Kidney capillary endothelial cell (primary cell): ENCODE results near the gene CLTB.

Source experiments
- DNase-seq: peaks from one replicate; pipeline ENCODE4 v3.0.0-alpha.2; 2018; ENCODE audit warnings: low spot score

Gene CLTB

DNA sequence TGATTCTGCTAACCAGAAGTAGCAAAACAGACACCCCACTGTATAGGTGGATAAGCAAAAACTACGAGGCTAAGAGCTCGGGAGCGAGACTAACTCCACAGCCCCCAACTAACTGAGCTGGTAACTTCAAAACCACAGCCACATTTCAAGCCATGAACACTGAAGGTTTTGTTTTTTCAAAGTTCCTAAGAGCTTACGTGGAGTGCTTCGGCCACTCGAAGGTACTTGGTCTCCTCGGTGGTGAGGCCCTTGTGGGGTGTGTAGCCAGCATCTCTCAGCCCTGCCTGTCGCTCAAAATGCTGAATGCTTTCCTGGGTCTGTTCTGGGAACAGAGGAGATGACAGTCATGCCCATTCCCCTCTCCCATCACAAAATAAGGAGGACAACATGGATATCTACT is 65.9 kb downstream of the CLTB start:
- DNase-seq: no peak

DNA sequence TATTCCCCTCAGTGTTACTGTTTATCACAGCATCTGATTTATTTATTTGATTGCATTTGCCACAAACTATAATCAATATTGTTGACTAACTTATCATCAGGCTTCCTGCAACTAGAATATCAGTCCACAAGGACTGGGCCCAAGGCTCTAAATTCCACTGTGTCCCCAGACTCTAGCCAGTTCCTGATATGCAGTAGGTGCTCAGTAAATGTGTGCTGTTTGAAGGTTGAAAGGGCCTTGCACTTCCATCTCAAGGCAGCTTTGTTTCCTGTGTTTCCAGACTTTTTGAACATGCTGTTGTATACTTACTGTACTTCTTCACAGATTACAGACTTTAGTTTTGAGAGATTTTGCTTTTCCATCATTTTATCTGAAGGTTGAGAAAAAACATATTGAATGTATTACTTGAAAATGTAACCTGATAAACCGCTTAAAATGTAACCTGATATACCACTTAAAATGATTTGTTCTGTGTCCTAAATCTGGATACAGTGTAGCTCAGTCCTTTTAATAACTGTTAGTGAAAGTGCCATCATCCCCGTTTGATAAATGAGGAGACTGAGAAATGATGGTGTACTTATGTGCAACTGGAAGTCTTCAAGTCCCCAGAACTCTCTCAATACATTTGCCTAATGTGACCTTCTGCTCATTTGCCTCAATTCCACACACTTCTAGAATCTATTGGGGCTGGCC is 73.4 kb downstream of the CLTB start:
- no peak for DNase-seq
